HCT116 (cell line): ENCODE measurements around the gene IFIT3. TPM values are rescaled to one million over a fixed set of nuclear protein-coding genes. Genes with fewer than 3 reads are reported as not detected.

Experiments
- ATAC-seq: fragments of 200-7000 bp; cut with Tn5 transposase; 2 replicates; pipeline ENCODE4 v1.9.1; 2020; ENCODE audit warnings: mild to moderate bottlenecking, moderate library complexity
- BruUV-seq: library from RNA; stranded (reverse); fragments of 400-500 nt; replicated peaks from 2 replicates; lab custom pipeline; 2021; lab: Mats Ljungman, UMichigan
- CTCF ChIA-PET: fragments of 300-600 bp; sonication (Branson Sonifier 250); formaldehyde crosslinking; loops from one replicate; lab custom pipeline; 2021; ENCODE audit warnings: antibody characterized with exemption; lab: Charles Lee
- POLR2A ChIA-PET: fragments of 300-600, 350-600 bp; sonication (Branson Sonifier 250); formaldehyde crosslinking; loops from one replicate; lab custom pipeline; 2021; ENCODE audit warnings: antibody characterized with exemption; lab: Charles Lee
- RAD21 ChIA-PET, 2 experiments: fragments of 300-600 bp; sonication (Branson Sonifier 250); formaldehyde crosslinking; loops; one replicate each; lab custom pipeline; 2023; ENCODE audit warnings: low total read pairs in 2 of 2; ENCODE audit not compliant: uncharacterized antibody in 2 of 2, unreplicated experiment in 2 of 2, low non-redundant PET in 1 of 2; lab: Charles Lee
- DNase-seq: peaks from one replicate; pipeline ENCODE4 v3.0.0-alpha.2; 2010; ENCODE audit warnings: low read depth, low spot score
- H2AFZ ChIP-seq: fragments of 200-600 bp; shearing (Covaris generic), sonication (generic); 2 replicates; pipeline ENCODE4 v1.6.1; 2017; ENCODE audit warnings: low read depth, mixed run types, mixed read lengths, antibody characterized with exemption, low read length; ENCODE audit not compliant: poor library complexity, severe bottlenecking
- H3K27ac ChIP-seq: 2 replicates; pipeline ENCODE4 v1.5.1; 2012; ENCODE audit warnings: low read depth, low read length
- H3K27me3 ChIP-seq: fragments of 200-600 bp; sonication (generic); 2 replicates; pipeline ENCODE4 v1.6.1; 2016; ENCODE audit warnings: mixed run types, low read length, mixed read lengths; ENCODE audit not compliant: insufficient read depth
- H3K36me3 ChIP-seq, 2 experiments: fragments of 200-500 bp in 1 of 2; fragments of 200-600 bp in 1 of 2; sonication (Bioruptor generic) in 1 of 2; sonication (generic) in 1 of 2; 2 replicates each; pipeline versions ENCODE4 v1.5.1 to v1.6.1; 2014 to 2016; ENCODE audit warnings: low read length in 2 of 2, inconsistent platforms in 1 of 2, mixed read lengths in 1 of 2, mixed run types in 1 of 2; ENCODE audit not compliant: insufficient read depth in 2 of 2, control insufficient read depth in 1 of 2
- H3K4me1 ChIP-seq, 2 experiments: fragments of 200-600 bp in 1 of 2; sonication (generic) in 1 of 2; 2 replicates each; pipeline versions ENCODE4 v1.5.1 to v1.6.1; 2012 to 2017; ENCODE audit warnings: low read length in 2 of 2, inconsistent platforms in 1 of 2, mild to moderate bottlenecking in 1 of 2, mixed read lengths in 1 of 2, mixed run types in 1 of 2, moderate library complexity in 1 of 2; ENCODE audit not compliant: insufficient read depth in 2 of 2, control insufficient read depth in 1 of 2
- H3K4me2 ChIP-seq: fragments of 200-600 bp; sonication (generic); 2 replicates; pipeline ENCODE4 v1.6.1; 2017; ENCODE audit warnings: mixed run types, low read length, mixed read lengths
- H3K4me3 ChIP-seq, 2 experiments: fragments of 200-600 bp in 1 of 2; sonication (generic) in 1 of 2; replicated peaks in 1 of 2; 2 replicates each; pipeline ENCODE4 v1.5.1; 2011 to 2016; ENCODE audit warnings: low read length in 2 of 2, control low read depth in 1 of 2, low read depth in 1 of 2, mild to moderate bottlenecking in 1 of 2, mixed read lengths in 1 of 2, mixed run types in 1 of 2
- H3K79me2 ChIP-seq: fragments of 200-600 bp; sonication (generic); 2 replicates; pipeline ENCODE4 v1.6.1; 2017; ENCODE audit warnings: mild to moderate bottlenecking, mixed run types, low read length, moderate library complexity, mixed read lengths; ENCODE audit not compliant: insufficient read depth
- H3K9ac ChIP-seq: fragments of 200-600 bp; sonication (generic); 2 replicates; pipeline ENCODE4 v1.6.1; 2016; ENCODE audit warnings: low read length, mixed read lengths
- H3K9me2 ChIP-seq: fragments of 200-600 bp; sonication (generic), shearing (Covaris generic); 2 replicates; pipeline ENCODE4 v1.6.1; 2017; ENCODE audit warnings: mixed run types, mild to moderate bottlenecking, moderate library complexity; ENCODE audit not compliant: insufficient read depth
- H3K9me3 ChIP-seq, 2 experiments: fragments of 200-500 bp in 1 of 2; fragments of 200-600 bp in 1 of 2; sonication (Bioruptor generic) in 1 of 2; sonication (generic) in 1 of 2; 2 replicates each; pipeline ENCODE4 v1.6.1; 2014 to 2017; ENCODE audit warnings: low read length in 2 of 2, mixed read lengths in 2 of 2, inconsistent platforms in 1 of 2, low read depth in 1 of 2, mild to moderate bottlenecking in 1 of 2, mixed run types in 1 of 2, moderate library complexity in 1 of 2; ENCODE audit not compliant: control insufficient read depth in 1 of 2, insufficient read depth in 1 of 2
- H4K20me1 ChIP-seq: fragments of 200-600 bp; sonication (generic), shearing (Covaris generic); 2 replicates; pipeline ENCODE4 v1.6.1; 2017; ENCODE audit warnings: mixed run types, mild to moderate bottlenecking, moderate library complexity; ENCODE audit not compliant: insufficient read depth
- CEBPB ChIP-seq: IDR thresholded peaks from 2 replicates; pipeline ENCODE4 v1.6.1; 2012; ENCODE audit warnings: low read depth
- CTCF ChIP-seq, 3 experiments: fragments of 200-600 bp in 1 of 3; sonication (generic) in 1 of 3; IDR thresholded peaks in 2 of 3; conservative IDR thresholded peaks in 1 of 3; 2 replicates each; pipeline ENCODE4 v1.5.1; 2012 to 2017; ENCODE audit warnings: low read depth in 2 of 3, low read length in 2 of 3, antibody characterized with exemption in 1 of 3, borderline replicate concordance in 1 of 3, control low read depth in 1 of 3, mild to moderate bottlenecking in 1 of 3, mixed read lengths in 1 of 3, mixed run types in 1 of 3, moderate library complexity in 1 of 3; ENCODE audit not compliant: insufficient read depth in 1 of 3
- ELF1 ChIP-seq: IDR thresholded peaks from 2 replicates; pipeline ENCODE4 v1.6.1; 2012; ENCODE audit warnings: low read depth, borderline replicate concordance
- EZH2 ChIP-seq: fragments of 200-600 bp; sonication (generic); IDR thresholded peaks from 2 replicates; pipeline ENCODE4 v1.6.1; 2017; ENCODE audit warnings: antibody characterized with exemption, mixed run types
- EZH2phosphoT487 ChIP-seq: fragments of 200-600 bp; IDR thresholded peaks from 2 replicates; pipeline ENCODE4 v1.6.1; 2018; ENCODE audit warnings: antibody characterized with exemption, borderline replicate concordance
- MAX ChIP-seq: IDR thresholded peaks from 2 replicates; pipeline ENCODE4 v1.6.1; 2012
- REST ChIP-seq: IDR thresholded peaks from 2 replicates; pipeline ENCODE4 v1.6.1; 2012; ENCODE audit warnings: low read depth
- SP1 ChIP-seq: IDR thresholded peaks from 2 replicates; pipeline ENCODE4 v1.6.1; 2012; ENCODE audit warnings: low read depth
- SRF ChIP-seq: IDR thresholded peaks from 2 replicates; pipeline ENCODE4 v1.6.1; 2012; ENCODE audit warnings: low read depth
- YY1 ChIP-seq: IDR thresholded peaks from 2 replicates; pipeline ENCODE4 v1.6.1; 2011; ENCODE audit warnings: low read length, low read depth, moderate library complexity, mild to moderate bottlenecking; ENCODE audit not compliant: insufficient replicate concordance; ENCODE audit errors: extremely low read depth
- ZFX ChIP-seq: fragments of 450-650 bp; IDR thresholded peaks from 2 replicates; pipeline ENCODE4 v1.6.1; 2017
- ZNF274 ChIP-seq: fragments of 200-500 bp; sonication (Bioruptor generic); IDR thresholded peaks from 2 replicates; pipeline ENCODE4 v1.6.1; 2014; ENCODE audit warnings: mild to moderate bottlenecking, low read depth, low read length, inconsistent platforms
- intact Hi-C: fragments of 100-400 bp; cut with micrococcal nuclease; formaldehyde crosslinking; loops from 2 replicates; pipeline ENCODE4 v1.10.0; 2022
- total RNA-seq: library from RNA; stranded (reverse); gene quantifications from one replicate; pipeline ENCODE4 v1.2.1, GENCODE V29; 2021; ENCODE audit not compliant: unreplicated experiment

The IFIT3 gene
- total RNA-seq, 1 experiment from 2014 or later = 1.1 TPM

- H3K4me2 ChIP-seq = no peak overlapping the region
- H3K4me3 ChIP-seq = no peak overlapping the region
- no peak for DNase-seq
- H3K9me2 ChIP-seq = no peaks in the 10 kb centered on the region
- no peaks in the 10 kb centered on the region for H3K9me3 ChIP-seq
- no peaks in the 10 kb centered on the region for H3K27me3 ChIP-seq
- H3K9ac ChIP-seq = no peak overlapping the region
- ChIA-PET RAD21 (no interaction called here), POLR2A (no interaction called here), CTCF (no interaction called here)
- no peak overlapping the region for H3K27ac ChIP-seq
- BruUV-seq = no TSS peak
- no peaks in the 10 kb centered on the region for H3K79me2 ChIP-seq
- intact Hi-C loops = no loop called here
- no peaks in the 10 kb centered on the region for H3K36me3 ChIP-seq
- H2AFZ ChIP-seq = no peak overlapping the region
- TF ChIP-seq ELF1 = no peak
- TF ChIP-seq EZH2phosphoT487 = no peak
- no peak for TF ChIP-seq CTCF (IDR thresholded peaks at IDR 0.05 in 2 of 3, conservative IDR thresholded peaks at IDR 0.05 in 1 of 3; ENCODE audit: borderline replicate concordance in 1 of 3, insufficient read depth in 1 of 3, low read depth in 2 of 3, low read length in 2 of 3)
- TF ChIP-seq SRF = no peak
- no peak for TF ChIP-seq CEBPB
- no peak for TF ChIP-seq SP1
- TF ChIP-seq ZNF274 = no peak
- TF ChIP-seq MAX = no peak
- ATAC-seq = no peak
- no peaks in the 10 kb centered on the region for H4K20me1 ChIP-seq
- no peaks in the 10 kb centered on the region for H3K4me1 ChIP-seq
These were observed 19.5 kb upstream of the IFIT3 start for GRCh38 chr10:89308266-89308665.

- ChIA-PET POLR2A (no interaction called here), CTCF (no interaction called here), RAD21 (no interaction called here)
- no peaks in the 10 kb centered on the region for H3K4me1 ChIP-seq
- H2AFZ ChIP-seq = no peak overlapping the region
- ATAC-seq (no peak), DNase-seq (no peak)
- no peak overlapping the region for H3K4me2 ChIP-seq
- no peaks in the 10 kb centered on the region for H3K79me2 ChIP-seq
- no peaks in the 10 kb centered on the region for H3K36me3 ChIP-seq
- BruUV-seq = no TSS peak
- H3K9me3 ChIP-seq = no peaks in the 10 kb centered on the region
- H4K20me1 ChIP-seq = no peaks in the 10 kb centered on the region
- H3K4me3 ChIP-seq = no peak overlapping the region
- H3K9ac ChIP-seq = no peak overlapping the region
- no peak overlapping the region for H3K27ac ChIP-seq
- no peaks in the 10 kb centered on the region for H3K9me2 ChIP-seq
- intact Hi-C loops = no loop called here
- no peaks in the 10 kb centered on the region for H3K27me3 ChIP-seq
- TF ChIP-seq ELF1 (no peak), EZH2 (no peak), CTCF (IDR thresholded peaks at IDR 0.05 in 2 of 3, conservative IDR thresholded peaks at IDR 0.05 in 1 of 3; ENCODE audit: borderline replicate concordance in 1 of 3, insufficient read depth in 1 of 3, low read depth in 2 of 3, low read length in 2 of 3) (no peak), ZFX (no peak), REST (no peak), SP1 (no peak), YY1 (no peak)
These were observed 19.1 kb upstream of the IFIT3 start for GRCh38 chr10:89308736-89309135.
